Measurements from ENCODE around the gene CDK13.
"Not testable (repeated sequence)": the region's sequence is repeated elsewhere in the genome, so short reads cannot be mapped to it uniquely, and the experiment has no call there.

Gene CDK13

DNA sequence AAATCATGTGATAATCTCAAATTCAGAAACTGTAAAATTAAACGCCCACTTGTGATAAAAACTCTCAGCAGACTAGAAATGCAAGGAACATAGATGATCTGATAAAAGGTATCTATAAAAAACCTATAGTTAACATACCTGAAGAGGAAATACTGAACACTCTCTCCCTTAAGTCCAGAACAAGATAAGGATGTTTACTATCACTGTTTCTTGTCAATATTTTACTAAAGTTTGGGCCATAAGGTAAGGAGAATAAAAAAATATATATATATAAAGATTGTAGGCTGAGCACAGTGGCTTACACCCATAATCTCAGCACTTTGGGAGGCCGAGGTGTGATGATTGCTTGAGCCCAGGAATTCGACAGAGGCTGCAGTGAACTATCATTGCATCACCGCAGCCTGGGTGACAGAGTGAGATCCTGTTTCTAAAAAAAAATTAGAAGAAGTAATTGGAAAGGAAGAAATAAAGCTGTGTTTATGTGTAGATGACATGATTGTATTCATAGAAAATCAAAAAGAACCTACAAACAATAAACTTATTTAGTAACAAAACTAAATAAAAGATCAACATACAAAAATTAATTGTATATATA, 155.9 kb downstream of the CDK13 start:
- DNase-seq = peak; percentile 50 to 52

DNA sequence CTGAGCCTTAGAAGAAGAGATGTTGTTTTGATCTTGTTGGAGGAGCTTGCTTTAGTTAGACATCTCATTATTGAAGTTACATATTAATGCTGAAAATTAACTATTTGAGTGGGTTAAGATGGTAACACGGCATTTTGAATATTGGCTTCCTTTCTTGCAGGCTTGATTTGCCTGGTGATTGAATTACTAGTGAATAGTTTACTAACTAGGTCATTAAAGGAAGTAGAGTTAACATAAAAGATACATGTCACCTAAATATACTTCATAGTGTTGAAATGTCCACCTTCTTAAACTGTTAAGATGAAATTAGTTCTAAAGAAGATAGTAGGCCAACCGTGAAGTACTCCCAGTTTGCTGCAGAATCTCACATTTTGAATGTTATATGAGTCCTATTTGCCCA, 165.9 kb downstream of the CDK13 start:
- no peak for DNase-seq

DNA sequence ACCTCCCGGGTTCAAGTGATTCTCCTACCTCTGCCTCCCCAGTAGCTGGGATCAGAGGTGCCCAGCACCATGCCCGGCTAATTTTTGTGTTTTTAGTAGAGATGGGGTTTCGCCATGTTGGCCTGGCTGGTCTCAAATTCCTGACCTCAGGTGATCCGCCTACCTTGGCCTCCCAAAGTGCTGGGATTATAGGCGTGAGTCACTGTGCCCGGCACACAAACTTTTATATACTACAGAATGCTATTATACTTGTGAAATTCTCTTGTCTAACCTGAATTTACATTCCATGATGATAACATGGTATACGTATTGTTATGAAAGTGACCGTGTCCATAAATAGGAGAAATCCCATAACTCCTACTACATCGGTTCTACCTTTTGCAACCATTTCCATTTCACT, 167.1 kb downstream of the CDK13 start:
- not testable (repeated sequence) for DNase-seq

DNA sequence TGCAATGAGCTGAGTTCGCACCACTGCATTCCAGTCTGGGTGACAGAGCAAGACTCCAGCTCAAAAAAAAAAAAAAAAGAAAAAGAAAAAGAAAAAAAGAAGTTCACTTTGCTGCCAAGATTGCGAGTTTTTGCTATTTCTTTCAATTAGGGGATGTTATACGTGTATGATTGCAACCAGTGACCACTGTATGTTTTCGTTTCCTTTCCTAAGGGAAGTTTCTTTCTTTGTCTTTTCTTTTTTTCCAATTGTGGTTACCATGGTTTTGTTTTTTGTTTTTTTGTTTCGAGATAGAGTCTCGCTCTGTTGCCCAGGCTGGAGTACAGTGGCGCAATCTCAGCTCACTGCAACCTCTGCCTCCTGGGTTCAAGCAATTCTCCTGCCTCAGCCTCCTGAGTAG, 168.1 kb downstream of the CDK13 start:
- not testable (repeated sequence) for DNase-seq

DNA sequence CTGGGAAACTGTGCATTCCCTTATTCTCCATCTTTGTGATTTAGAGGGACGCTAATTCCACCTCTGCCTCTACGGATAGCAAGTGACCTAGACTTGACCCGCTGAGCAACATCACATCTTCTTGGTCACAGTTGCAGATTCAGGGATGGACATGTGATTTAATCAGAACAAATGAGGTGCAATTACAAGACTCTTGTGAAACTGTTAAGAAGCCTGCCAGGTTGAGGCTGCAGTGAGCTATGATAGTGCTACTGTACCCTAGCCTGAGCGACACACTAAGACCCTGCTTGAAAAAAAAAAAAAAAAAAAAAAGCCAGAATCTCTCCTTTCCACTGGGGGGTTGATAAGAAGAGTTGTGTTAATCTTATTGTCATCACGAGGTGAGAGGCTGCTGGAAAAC, 170.0 kb downstream of the CDK13 start:
- DNase-seq = no peak

DNA sequence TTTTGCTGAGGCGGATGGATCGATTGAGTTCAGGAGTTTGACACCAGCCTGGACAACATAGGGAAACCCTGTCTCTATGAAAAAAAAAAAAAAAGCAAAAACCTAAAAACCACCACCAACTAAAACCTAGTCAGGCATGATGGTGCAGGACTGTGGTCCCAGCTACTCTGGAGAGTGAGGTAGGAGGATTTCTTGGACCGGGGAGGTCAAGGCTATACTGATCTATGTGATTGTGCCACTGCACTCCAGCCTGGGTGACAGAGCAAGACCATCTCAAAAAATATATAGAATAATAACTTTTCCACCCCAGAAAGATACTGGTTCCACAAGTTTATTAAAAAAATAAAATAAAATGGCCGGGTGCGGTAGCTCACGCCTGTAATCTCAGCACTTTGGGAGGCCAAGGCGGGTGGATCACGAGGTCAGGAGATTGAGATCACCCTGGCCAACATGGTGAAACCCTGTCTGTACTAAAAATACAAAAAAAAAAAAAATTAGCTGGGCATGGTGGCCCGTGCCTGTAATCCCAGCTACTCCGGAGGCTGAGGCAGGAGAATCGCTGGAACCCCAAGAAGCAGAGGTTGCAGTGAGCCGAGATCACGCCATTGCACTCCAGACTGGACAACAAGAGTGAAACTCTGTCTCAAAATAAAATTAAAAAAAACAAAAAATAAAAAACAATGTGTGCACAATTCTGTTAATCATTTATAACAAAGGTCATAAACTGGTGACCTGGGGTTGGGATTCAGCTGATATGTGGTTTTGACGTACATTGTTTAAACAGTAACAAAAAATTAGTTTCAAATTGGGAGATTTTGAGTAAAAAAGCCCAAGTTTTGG, 172.3 kb downstream of the CDK13 start:
- DNase-seq = not testable (repeated sequence)

GRCh38 chr7:40122940-40123254, 172.8 kb downstream of the CDK13 start:
- DNase-seq = no peak

DNA sequence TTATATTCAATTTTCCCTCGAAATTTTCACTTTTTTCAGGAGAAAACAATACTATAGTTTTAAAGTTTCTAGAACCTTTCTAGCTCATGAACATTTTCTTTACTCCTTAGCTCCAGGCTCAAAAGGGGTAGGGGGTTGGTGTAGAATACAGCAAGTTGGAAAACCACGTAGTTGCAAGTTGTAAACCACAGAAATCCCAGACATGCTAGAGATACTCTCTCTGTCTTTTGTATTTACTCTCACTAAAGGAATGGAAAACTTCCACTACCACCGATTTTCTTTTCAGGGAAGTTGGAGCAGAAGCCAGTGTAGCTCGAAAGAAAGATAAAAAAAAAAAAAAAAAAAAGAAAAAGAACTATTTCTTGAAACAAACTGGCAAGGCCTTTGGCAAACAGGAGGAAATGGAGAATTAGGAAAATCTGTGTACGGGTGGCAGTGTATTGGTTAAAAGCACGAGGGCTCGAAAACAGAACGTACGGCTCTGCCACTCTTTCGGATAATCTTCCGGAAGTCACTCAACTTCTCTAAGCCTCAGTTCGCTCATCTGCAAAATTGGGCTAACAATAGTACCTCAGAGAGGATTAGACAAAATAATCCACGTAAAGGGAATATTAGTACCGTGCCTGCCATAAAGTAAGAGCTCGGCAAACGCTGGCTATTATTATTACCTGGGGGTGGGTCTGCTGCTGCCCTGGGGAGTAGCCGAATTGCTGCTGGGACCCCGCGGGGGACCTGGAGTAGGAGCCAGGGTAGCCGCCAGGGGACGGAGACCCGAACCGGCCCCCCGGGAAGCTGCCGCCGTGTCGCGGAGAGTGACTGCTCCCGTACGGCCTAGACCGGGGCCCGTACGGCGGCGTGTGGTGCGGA, 183.7 kb downstream of the CDK13 start:
- DNase-seq = peak; percentile 50 to 62

- DNase-seq = peak; percentile 93 to 95
These were observed 184.6 kb downstream of the CDK13 start, which contains the start of the genes MPLKIP and SUGCT for GRCh38 chr7:40134428-40135316. TSS of gene MPLKIP (minus strand) at chr7:40134622. CDS start at chr7:40134567, 55 bp downstream. TSS of gene SUGCT (plus strand) at chr7:40135005.

- DNase-seq = no peak
These were observed 185.2 kb downstream of the CDK13 start for GRCh38 chr7:40135317-40135610.

DNA sequence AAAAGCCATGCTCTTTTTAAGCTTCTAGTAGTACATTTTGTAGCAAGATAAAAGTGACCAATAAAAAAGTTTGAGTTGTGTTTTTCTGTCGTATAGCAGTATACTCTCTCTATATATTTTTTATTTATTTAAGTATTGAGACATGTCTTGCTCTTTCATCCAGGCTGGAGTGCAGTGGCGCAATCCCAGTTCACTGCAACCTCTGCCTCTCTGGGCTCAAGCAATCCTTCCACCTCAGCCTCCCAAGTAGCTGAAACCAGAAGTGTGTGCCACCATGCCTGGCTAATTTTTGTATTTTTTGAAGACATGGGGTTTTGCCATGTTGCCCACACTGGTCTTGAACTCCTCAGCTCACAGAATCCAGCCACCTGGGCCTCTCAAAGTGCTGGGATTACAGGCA, 187.5 kb downstream of the CDK13 start:
- no peak for DNase-seq

DNA sequence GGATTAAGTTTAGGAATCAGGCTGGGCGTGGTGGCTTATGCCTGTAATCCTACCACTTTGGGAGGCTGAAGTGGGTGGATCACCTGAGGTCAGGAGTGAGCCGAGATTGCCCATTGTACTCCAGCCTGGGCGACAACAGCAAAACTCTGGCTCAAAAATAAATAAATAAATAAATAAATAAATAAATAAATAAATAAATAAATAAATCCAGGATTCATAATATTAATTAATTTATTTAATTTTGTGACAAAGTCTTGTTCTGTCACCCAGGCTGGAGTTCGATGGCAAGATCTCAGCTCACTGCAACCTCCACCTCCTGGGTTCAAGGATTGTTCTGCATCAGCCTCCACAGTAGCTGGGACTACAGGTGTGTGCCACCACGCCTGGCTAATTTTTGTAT, 188.9 kb downstream of the CDK13 start:
- no peak for DNase-seq

- not testable (repeated sequence) for DNase-seq
These were observed 189.8 kb downstream of the CDK13 start for GRCh38 chr7:40139891-40140290.

- DNase-seq = not testable (repeated sequence)
These were observed 191.9 kb downstream of the CDK13 start for GRCh38 chr7:40141916-40142315.

DNA sequence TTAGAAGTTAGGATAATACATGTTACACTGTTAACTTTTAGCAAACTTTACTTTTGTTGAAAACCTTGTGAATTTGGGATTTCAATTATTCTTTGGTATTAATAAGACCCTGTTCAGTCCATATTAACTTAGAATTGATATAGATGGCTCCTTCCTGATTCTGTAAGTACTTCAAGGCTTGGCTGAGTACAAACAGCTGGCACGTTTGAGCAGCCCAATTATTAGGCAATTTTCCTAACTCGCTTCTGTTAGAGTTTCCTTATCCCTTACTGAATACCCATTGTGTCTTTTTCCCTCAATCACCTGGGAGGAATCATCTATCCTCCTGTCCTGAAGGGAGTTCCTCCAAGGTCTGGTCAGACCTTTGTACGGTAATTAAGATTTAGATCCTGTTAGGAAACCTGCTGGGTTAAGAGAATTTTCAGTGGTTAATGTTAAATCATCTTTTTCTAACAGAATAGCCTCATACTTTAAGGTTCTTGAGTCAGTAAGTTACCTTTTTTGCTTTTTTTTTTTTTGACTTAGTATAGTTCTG, 195.6 kb downstream of the CDK13 start:
- DNase-seq = not testable (repeated sequence)

- no peak for DNase-seq
These were observed 197.6 kb downstream of the CDK13 start for GRCh38 chr7:40147371-40148246.

DNA sequence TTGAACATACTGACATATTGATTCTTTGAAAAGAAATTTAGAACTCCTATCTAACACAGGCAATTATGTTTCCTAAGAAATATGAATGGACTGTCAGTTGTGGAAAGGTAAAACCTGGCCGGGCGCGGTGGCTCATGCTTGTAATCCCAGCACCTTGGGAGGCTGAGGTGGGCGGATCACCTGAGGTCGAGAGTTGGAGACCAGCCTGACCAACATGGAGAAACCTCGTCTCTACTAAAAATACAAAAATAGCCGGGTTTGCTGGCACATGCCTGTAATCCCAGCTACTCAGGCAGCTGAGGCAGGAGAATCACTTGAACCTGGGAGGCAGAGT, 198.2 kb downstream of the CDK13 start:
- DNase-seq = not testable (repeated sequence)

DNA sequence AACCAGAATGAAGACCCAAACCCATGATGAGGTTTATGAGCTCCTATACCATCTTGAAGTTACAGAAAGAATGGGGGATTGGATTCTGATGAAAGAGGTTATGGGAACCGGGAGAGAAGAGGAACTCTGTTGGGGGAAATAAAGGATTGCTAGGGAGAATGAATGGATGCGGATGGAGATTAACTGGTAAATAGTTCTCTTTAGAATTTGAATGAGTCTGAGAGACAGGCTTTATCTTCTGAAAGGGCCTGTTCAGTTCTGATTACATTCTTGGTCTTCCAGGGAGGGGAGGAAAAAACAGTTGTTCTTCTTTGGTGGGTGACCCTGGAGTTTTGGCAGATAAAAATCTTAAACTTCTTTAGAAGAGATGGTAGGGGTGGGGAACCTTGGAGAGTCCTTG, 198.6 kb downstream of the CDK13 start:
- no peak for DNase-seq

Data from Kasumi-1 (cell line).